ENCODE measurements around the gene TMEM89.

DNA sequence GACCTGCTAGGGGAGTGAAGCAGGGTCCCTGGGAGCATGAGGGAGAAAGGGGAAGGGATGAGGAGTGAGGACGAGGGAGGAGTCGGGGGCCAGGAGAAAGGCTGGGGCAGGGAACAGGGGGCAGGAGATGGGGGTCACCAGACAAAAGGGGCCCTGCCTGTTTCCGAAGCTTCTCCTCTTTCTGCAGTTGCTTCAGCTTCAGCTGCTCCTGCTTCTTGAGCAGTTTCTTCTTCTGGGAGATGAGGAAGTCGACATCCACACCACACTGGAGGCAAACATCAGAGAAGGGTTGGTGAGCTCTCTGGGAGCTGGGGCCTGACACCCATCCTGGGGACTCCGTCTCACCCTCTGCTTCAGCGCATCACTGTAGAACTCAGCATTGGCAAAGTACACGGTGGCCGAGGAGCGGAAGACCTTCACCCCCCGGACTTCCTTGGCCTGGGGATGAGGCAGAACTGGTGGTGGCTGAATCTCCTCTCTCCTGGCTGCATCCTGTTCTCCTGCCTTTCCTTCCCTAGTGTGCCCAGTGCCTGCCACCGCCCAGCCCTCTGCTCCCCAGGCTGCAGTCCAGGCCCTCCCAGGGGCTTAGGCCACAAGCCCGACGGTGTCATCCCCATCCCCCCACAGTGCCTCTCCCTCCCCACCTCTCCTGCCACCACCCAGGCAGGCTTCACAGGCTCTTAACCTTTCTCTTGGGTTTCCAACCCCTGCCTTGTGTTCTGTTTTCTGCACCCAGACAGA lies 6.9 kb upstream of the TMEM89 start:
- TF ChIP-seq, protein P1, sequence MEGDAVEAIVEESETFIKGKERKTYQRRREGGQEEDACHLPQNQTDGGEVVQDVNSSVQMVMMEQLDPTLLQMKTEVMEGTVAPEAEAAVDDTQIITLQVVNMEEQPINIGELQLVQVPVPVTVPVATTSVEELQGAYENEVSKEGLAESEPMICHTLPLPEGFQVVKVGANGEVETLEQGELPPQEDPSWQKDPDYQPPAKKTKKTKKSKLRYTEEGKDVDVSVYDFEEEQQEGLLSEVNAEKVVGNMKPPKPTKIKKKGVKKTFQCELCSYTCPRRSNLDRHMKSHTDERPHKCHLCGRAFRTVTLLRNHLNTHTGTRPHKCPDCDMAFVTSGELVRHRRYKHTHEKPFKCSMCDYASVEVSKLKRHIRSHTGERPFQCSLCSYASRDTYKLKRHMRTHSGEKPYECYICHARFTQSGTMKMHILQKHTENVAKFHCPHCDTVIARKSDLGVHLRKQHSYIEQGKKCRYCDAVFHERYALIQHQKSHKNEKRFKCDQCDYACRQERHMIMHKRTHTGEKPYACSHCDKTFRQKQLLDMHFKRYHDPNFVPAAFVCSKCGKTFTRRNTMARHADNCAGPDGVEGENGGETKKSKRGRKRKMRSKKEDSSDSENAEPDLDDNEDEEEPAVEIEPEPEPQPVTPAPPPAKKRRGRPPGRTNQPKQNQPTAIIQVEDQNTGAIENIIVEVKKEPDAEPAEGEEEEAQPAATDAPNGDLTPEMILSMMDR (optimal IDR thresholded peaks at IDR 0.05 in 1 of 3, IDR thresholded peaks at IDR 0.05 in 1 of 3, conservative IDR thresholded peaks at IDR 0.05 in 1 of 3; ENCODE audit: extremely low read depth in 1 of 3, insufficient read depth in 2 of 3, low read length in 3 of 3) = no peak
- no peak for TF ChIP-seq EZH2 (IDR thresholded peaks at IDR 0.05; ENCODE audit: low read length)
